Endothelial cell of umbilical vein (primary cell): Measurements from ENCODE around the gene TLR9. TPM values are rescaled to one million over a fixed set of nuclear protein-coding genes. Genes with fewer than 3 reads are reported as not detected.
A peak's percentile ranks its signal among the peaks of the same experiment; 100 is the strongest.

ENCODE experiments used
- BruUV-seq: library from RNA; stranded (reverse); fragments of 400-500 nt; replicated peaks from 2 replicates; lab custom pipeline; 2021; lab: Mats Ljungman, UMichigan
- CTCF ChIA-PET: fragments of 300-600, 350-600 bp; sonication (Branson Sonifier 250); formaldehyde crosslinking; loops from one replicate; lab custom pipeline; 2021; ENCODE audit warnings: antibody characterized with exemption, inconsistent platforms; lab: Charles Lee
- POLR2A ChIA-PET: fragments of 300-600, 350-600 bp; sonication (Branson Sonifier 250); formaldehyde crosslinking; loops from one replicate; lab custom pipeline; 2021; ENCODE audit warnings: antibody characterized with exemption, inconsistent platforms; lab: Charles Lee
- DNase-seq: peaks from one replicate; pipeline ENCODE4 v3.0.0-alpha.2; 2011; ENCODE audit warnings: low read depth, low spot score
- FAIRE-seq: peaks from 2 replicates; lab custom pipeline; 2011; peaks lifted over from hg19 to GRCh38; lab: Jason Lieb, UNC
- H2AFZ ChIP-seq: 2 replicates; pipeline ENCODE4 v1.6.0; 2012; ENCODE audit warnings: low read depth, low read length, control low read depth, inconsistent platforms
- H3K27ac ChIP-seq: 2 replicates; pipeline ENCODE4 v1.5.1; 2011; ENCODE audit warnings: low read depth, mild to moderate bottlenecking, control low read depth, low read length, moderate library complexity; ENCODE audit not compliant: insufficient read depth
- H3K27me3 ChIP-seq, 2 experiments: 2 replicates each; pipeline versions ENCODE4 v1.6.0 to v1.6.1; 2011; ENCODE audit warnings: low read length in 2 of 2, mixed read lengths in 1 of 2; ENCODE audit not compliant: control insufficient read depth in 2 of 2, insufficient read depth in 2 of 2
- H3K36me3 ChIP-seq, 2 experiments: 2 replicates in 1 of 2; 3 replicates in 1 of 2; pipeline ENCODE4 v1.5.1; 2011; ENCODE audit warnings: low read length in 2 of 2, mild to moderate bottlenecking in 1 of 2, moderate library complexity in 1 of 2; ENCODE audit not compliant: control insufficient read depth in 2 of 2, insufficient read depth in 2 of 2; ENCODE audit errors: extremely low read depth in 1 of 2
- H3K4me1 ChIP-seq: 3 replicates; pipeline ENCODE4 v1.5.1; 2011; ENCODE audit warnings: mild to moderate bottlenecking, low read length; ENCODE audit not compliant: control insufficient read depth, insufficient read depth; ENCODE audit errors: extremely low read depth
- H3K4me2 ChIP-seq: 2 replicates; pipeline ENCODE4 v1.6.1; 2011; ENCODE audit warnings: low read length, control low read depth, mixed read lengths; ENCODE audit not compliant: insufficient read depth
- H3K4me3 ChIP-seq, 3 experiments: fragments of 200-600 bp in 1 of 3; sonication (generic), shearing (Covaris generic) in 1 of 3; replicated peaks in 1 of 3; 2 replicates each; pipeline ENCODE4 v1.5.1; 2011 to 2016; ENCODE audit warnings: control low read depth in 3 of 3, low read length in 3 of 3, mild to moderate bottlenecking in 2 of 3, inconsistent platforms in 1 of 3, low read depth in 1 of 3, moderate library complexity in 1 of 3; ENCODE audit not compliant: insufficient read depth in 1 of 3
- H3K79me2 ChIP-seq: 2 replicates; pipeline ENCODE4 v1.6.0; 2012; ENCODE audit warnings: low read length, inconsistent platforms; ENCODE audit not compliant: control insufficient read depth, insufficient read depth
- H3K9ac ChIP-seq: replicated peaks from 2 replicates; pipeline ENCODE3; 2011; ENCODE audit warnings: low read length, control low read depth; ENCODE audit not compliant: insufficient read depth; ENCODE audit errors: extremely low read depth
- H3K9me1 ChIP-seq: replicated peaks from 3 replicates; pipeline ENCODE4 v1.6.0; 2011; ENCODE audit warnings: mild to moderate bottlenecking, low read length; ENCODE audit not compliant: control insufficient read depth, insufficient read depth; ENCODE audit errors: extremely low read depth
- H3K9me3 ChIP-seq: replicated peaks from 2 replicates; pipeline ENCODE4 v1.5.1; 2012; ENCODE audit warnings: low read length, inconsistent platforms; ENCODE audit not compliant: control insufficient read depth, insufficient read depth
- H4K20me1 ChIP-seq: replicated peaks from 2 replicates; pipeline ENCODE3; 2011; ENCODE audit warnings: mild to moderate bottlenecking, low read length; ENCODE audit not compliant: control insufficient read depth, insufficient read depth; ENCODE audit errors: extremely low read depth
- FOS ChIP-seq: IDR thresholded peaks from 2 replicates; pipeline ENCODE4 v1.6.1; 2011; ENCODE audit warnings: mild to moderate bottlenecking, low read length, moderate library complexity, borderline replicate concordance; ENCODE audit not compliant: insufficient read depth
- POLR2A ChIP-seq: IDR thresholded peaks from 2 replicates; pipeline ENCODE4 v1.6.1; 2012; ENCODE audit warnings: low read depth, mild to moderate bottlenecking, control low read depth, low read length
- POLR2AphosphoS5 ChIP-seq: IDR thresholded peaks from 2 replicates; pipeline ENCODE4 v1.6.1; 2012; ENCODE audit warnings: low read depth, mild to moderate bottlenecking, control low read depth, low read length, moderate library complexity; ENCODE audit not compliant: insufficient read depth
- dilution Hi-C: fragments of 300-500 bp; cut with MboI; formaldehyde crosslinking; loops from one replicate; pipeline ENCODE4 v1.15.0; 2019; ENCODE audit warnings: low sequenced_read_pairs; ENCODE audit not compliant: extremely low pct_ligation_motif_present
- intact Hi-C: fragments of 100-400 bp; cut with micrococcal nuclease; formaldehyde crosslinking; loops from one replicate; pipeline ENCODE4 v1.10.0; 2022
- polyA plus RNA-seq, 4 experiments: library from polyadenylated mRNA; depleted of rRNA in 3 of 4; stranded (reverse) in 3 of 4; unstranded in 1 of 4; fragments of >200 nt; gene quantifications; 2 replicates each; pipeline versions ENCODE4 v1.2.1 to v1.2.3, GENCODE V29; 2011 to 2012; ENCODE audit warnings: missing spikeins in 1 of 4
- total RNA-seq: library from RNA; stranded (reverse); gene quantifications from 2 replicates; pipeline ENCODE4 v1.2.3, GENCODE V29; 2021
- TF ChIP-seq, protein P1 (sequence below), 2 donors: IDR thresholded peaks; 1 replicate in 1 of 2; 2 replicates in 1 of 2; pipeline ENCODE4 v1.5.1; 2011; ENCODE audit warnings: low read length in 2 of 2, mild to moderate bottlenecking in 2 of 2, moderate library complexity in 2 of 2, control low read depth in 1 of 2, inconsistent platforms in 1 of 2, low read depth in 1 of 2; ENCODE audit not compliant: insufficient read depth in 1 of 2; ENCODE audit errors: extremely low read depth in 1 of 2
- TF ChIP-seq, protein P2 (sequence below): IDR thresholded peaks from 2 replicates; pipeline ENCODE4 v1.6.1; 2011; ENCODE audit not compliant: insufficient read depth, insufficient read length

TLR9 gene
- total and polyA plus RNA-seq, 2 donors (not counting 3 experiments of a cell fraction or from before 2014, with no cell fraction given): not detected

DNA sequence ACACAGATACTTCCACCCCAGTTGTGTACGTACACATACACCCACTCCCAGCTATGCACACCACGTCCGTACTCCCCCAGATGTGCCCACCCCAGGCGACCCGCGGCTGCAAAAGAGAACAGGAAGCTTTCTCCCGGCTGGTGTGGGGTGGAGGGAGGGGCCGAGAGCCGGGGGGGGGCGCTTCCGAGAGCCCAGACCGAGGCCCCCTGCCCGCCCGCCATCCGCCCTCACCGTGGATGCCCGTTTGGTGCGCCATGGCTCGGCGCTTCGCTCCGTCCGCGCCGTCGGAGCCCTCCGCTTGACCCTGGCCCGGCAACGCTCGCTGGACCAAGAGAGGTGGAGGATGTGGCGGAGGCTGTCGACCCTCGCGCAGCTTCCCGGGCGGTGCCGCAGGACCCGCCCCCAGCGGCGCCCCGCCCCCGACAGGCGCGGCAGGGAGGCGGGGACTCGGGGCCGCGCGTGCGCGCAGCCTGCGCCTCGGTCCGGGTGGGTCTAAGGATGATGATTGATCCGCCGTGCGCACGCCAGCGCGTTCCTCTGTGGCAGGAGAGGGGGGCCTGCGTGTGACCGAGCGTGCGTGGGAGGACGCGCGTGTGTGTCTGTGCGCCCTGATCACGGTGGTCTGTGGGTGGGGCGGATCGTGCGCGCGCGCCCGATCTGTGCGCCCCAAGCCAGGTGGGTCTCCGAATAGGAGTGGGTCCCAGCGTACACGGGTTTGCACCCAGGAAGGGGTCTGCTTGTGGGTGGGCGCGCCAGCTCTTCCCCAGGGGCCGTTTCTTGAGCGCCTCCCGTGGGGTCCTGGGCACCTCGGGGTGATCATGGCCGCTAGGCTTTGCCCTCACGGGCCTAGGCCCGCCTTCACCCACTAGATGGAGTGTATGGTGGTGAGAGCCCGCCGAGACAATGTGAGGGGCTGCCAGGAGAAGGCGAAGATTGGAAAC lies 13.6 kb upstream of the TLR9 start, which contains the start of gene TWF2:
Gene TWF2, minus strand, starts transcription at position 398 of the 941 bp plus-strand sequence. Its CDS starts 142 bp downstream, at position 256.
- ChIA-PET POLR2A (interaction anchor here (0.7 to 1.0 kb wide), 3 partner anchors 19 to 66 kb away, joined by 3 to 4 read pairs (median 4); partner anchors contain the start of gene GLYCTK), CTCF (interaction anchor here (0.6 to 7.3 kb wide), 13 partner anchors 9 to 189 kb away, joined by 3 to 104 read pairs (median 4); partner anchors contain the start of genes POC1A, TLR9 and WDR82)
- BruUV-seq: TSS peak; percentile 85
- intact Hi-C loops: loop anchor here (1.0 to 5.0 kb wide), 4 partner anchors 39 to 208 kb away; partner anchors contain the start of genes SEMA3G and WDR82
- Histone ChIP-seq H3K4me1 (peaks cover 23% of the 10 kb centered on the region), H3K9me1 (no peaks in the 10 kb centered on the region), H3K27ac (peak within 1 kb of the TSS; percentile 80), H3K4me3 (peak within 1 kb of the TSS; percentile 20 to 98 (median 66)), H4K20me1 (no peaks in the 10 kb centered on the region), H3K36me3 (no peaks in the 10 kb centered on the region), H3K9me3 (no peaks in the 10 kb centered on the region), H3K27me3 (no peaks in the 10 kb centered on the region), H3K9ac (peak within 1 kb of the TSS; percentile 55), H3K4me2 (peak within 1 kb of the TSS; percentile 49), H3K79me2 (peaks cover 37% of the 10 kb centered on the region), H2AFZ (peak within 1 kb of the TSS; percentile 76)
- dilution Hi-C loops: no loop called here
- FAIRE-seq: peak; percentile 82
- DNase-seq: peak; percentile 82
- TF ChIP-seq POLR2A (peak; percentile 87), POLR2AphosphoS5 (peak; percentile 97), FOS (no peak)
- TF ChIP-seq, protein P1, sequence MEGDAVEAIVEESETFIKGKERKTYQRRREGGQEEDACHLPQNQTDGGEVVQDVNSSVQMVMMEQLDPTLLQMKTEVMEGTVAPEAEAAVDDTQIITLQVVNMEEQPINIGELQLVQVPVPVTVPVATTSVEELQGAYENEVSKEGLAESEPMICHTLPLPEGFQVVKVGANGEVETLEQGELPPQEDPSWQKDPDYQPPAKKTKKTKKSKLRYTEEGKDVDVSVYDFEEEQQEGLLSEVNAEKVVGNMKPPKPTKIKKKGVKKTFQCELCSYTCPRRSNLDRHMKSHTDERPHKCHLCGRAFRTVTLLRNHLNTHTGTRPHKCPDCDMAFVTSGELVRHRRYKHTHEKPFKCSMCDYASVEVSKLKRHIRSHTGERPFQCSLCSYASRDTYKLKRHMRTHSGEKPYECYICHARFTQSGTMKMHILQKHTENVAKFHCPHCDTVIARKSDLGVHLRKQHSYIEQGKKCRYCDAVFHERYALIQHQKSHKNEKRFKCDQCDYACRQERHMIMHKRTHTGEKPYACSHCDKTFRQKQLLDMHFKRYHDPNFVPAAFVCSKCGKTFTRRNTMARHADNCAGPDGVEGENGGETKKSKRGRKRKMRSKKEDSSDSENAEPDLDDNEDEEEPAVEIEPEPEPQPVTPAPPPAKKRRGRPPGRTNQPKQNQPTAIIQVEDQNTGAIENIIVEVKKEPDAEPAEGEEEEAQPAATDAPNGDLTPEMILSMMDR (IDR thresholded peaks at IDR 0.05; ENCODE audit: extremely low read depth in 1 of 2, insufficient read depth in 1 of 2, low read depth in 1 of 2, low read length in 2 of 2): peak; percentile 36 to 62
- TF ChIP-seq, protein P2, sequence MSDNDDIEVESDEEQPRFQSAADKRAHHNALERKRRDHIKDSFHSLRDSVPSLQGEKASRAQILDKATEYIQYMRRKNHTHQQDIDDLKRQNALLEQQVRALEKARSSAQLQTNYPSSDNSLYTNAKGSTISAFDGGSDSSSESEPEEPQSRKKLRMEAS: no peak
